ENCODE data around the gene ARL13A.

ARL13A gene

DNA sequence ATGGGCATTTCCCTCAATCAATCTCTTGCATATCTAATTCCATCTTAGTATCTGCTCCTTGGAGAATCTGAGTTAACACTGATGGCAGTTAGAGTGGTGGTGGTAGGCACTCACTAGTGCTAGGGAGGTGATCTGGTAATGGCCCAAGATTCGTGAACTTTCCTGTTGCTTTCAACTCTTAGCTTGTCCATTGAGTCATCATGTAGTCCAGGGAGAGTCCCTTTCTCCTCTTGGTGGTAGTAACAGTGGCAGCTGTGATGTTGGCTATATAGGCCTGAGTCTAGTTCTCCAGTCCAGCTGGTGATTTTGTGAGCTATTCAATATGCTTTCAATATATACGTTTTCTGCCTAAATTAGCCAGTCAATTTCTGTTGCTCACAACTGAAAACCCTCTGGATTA, 33.7 kb upstream of the ARL13A start:
- no peaks in the 10 kb centered on the region for H3K9me3 ChIP-seq (ENCODE audit: insufficient read depth, low read length)
- H3F3A ChIP-seq (ENCODE audit: insufficient read depth), result no peaks in the 10 kb centered on the region
- no peaks in the 10 kb centered on the region for H3K79me2 ChIP-seq (ENCODE audit: insufficient read depth, low read length)
- TF ChIP-seq EZH2phosphoT487 (conservative IDR thresholded peaks at IDR 0.05; ENCODE audit: low read length), result no peak
- TF ChIP-seq, protein P1, sequence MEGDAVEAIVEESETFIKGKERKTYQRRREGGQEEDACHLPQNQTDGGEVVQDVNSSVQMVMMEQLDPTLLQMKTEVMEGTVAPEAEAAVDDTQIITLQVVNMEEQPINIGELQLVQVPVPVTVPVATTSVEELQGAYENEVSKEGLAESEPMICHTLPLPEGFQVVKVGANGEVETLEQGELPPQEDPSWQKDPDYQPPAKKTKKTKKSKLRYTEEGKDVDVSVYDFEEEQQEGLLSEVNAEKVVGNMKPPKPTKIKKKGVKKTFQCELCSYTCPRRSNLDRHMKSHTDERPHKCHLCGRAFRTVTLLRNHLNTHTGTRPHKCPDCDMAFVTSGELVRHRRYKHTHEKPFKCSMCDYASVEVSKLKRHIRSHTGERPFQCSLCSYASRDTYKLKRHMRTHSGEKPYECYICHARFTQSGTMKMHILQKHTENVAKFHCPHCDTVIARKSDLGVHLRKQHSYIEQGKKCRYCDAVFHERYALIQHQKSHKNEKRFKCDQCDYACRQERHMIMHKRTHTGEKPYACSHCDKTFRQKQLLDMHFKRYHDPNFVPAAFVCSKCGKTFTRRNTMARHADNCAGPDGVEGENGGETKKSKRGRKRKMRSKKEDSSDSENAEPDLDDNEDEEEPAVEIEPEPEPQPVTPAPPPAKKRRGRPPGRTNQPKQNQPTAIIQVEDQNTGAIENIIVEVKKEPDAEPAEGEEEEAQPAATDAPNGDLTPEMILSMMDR (IDR thresholded peaks at IDR 0.05; ENCODE audit: insufficient read depth, low read length, poor library complexity, severe bottlenecking), result no peak
- no peak overlapping the region for H3K4me3 ChIP-seq (ENCODE audit: insufficient read depth, low read length, poor library complexity, severe bottlenecking)
- no peaks in the 10 kb centered on the region for H4K20me1 ChIP-seq (ENCODE audit: low read depth, low read length)
- H3K4me2 ChIP-seq (ENCODE audit: low read depth, low read length, poor library complexity, severe bottlenecking), result no peak overlapping the region
- no peaks in the 10 kb centered on the region for H3K9me2 ChIP-seq (replicated peaks; ENCODE audit: insufficient read depth, low read length)
- no peak overlapping the region for H2AFZ ChIP-seq (ENCODE audit: low read depth, low read length, severe bottlenecking)
- no peaks in the 10 kb centered on the region for H3K36me3 ChIP-seq (ENCODE audit: low read length)
- no peaks in the 10 kb centered on the region for H3K27me3 ChIP-seq (ENCODE audit: low read length)
- H3K9ac ChIP-seq (ENCODE audit: low read length), result no peak overlapping the region
- H3K27ac ChIP-seq (ENCODE audit: low read depth, low read length), result no peak overlapping the region

DNA sequence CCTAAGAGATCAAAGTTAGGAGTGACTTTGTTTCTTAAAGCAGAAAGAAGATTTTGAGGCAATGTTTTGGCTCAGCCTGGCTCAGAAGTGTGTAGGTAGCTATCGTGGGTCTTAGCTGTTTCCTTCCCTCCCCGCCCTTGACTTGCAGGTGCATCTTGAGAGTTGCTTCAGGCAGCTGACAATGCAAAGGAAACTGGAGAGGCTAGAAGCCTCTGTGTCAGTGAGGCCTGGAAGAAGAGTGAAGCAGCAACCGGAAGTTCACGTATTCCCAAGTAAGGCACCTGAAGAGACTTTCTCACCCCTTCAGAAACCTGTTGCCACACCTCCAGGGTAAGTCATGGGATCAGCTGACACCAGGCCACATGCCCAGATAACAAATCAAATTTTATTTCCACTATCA, 30.2 kb upstream of the ARL13A start:
- H3K36me3 ChIP-seq (ENCODE audit: low read length), result no peaks in the 10 kb centered on the region
- no peak overlapping the region for H3K4me2 ChIP-seq (ENCODE audit: low read depth, low read length, poor library complexity, severe bottlenecking)
- no peaks in the 10 kb centered on the region for H3K9me2 ChIP-seq (replicated peaks; ENCODE audit: insufficient read depth, low read length)
- no peak overlapping the region for H3K27ac ChIP-seq (ENCODE audit: low read depth, low read length)
- no peak overlapping the region for H3K4me3 ChIP-seq (ENCODE audit: insufficient read depth, low read length, poor library complexity, severe bottlenecking)
- no peak overlapping the region for H3K9ac ChIP-seq (ENCODE audit: low read length)
- no peak overlapping the region for H2AFZ ChIP-seq (ENCODE audit: low read depth, low read length, severe bottlenecking)
- no peaks in the 10 kb centered on the region for H3F3A ChIP-seq (ENCODE audit: insufficient read depth)
- TF ChIP-seq, protein P1 (IDR thresholded peaks at IDR 0.05; ENCODE audit: insufficient read depth, low read length, poor library complexity, severe bottlenecking), result no peak
- TF ChIP-seq EZH2phosphoT487 (conservative IDR thresholded peaks at IDR 0.05; ENCODE audit: low read length), result no peak
- H3K9me3 ChIP-seq (ENCODE audit: insufficient read depth, low read length), result no peaks in the 10 kb centered on the region
- H3K79me2 ChIP-seq (ENCODE audit: insufficient read depth, low read length), result no peaks in the 10 kb centered on the region
- no peaks in the 10 kb centered on the region for H3K27me3 ChIP-seq (ENCODE audit: low read length)
- no peaks in the 10 kb centered on the region for H4K20me1 ChIP-seq (ENCODE audit: low read depth, low read length)

DNA sequence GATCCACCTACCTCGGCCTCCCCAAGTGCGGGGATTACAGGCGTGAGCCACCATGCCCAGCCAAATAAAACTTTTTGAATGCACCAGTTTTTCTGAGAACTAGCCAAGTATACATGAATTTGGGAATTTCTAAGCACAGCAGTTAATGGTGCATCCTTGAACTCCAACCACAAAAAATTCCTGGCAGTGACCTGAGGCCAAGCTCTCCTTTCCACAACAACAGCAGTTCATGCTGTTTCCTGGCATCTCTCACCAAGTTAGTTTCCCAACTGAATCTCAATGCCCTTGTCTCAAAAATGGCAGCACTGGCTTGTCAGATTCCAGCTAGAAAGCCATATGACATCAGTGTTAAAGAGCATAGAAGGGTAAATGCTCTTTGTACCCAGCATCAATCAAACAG, 24.9 kb upstream of the ARL13A start:
- Histone ChIP-seq H3K4me3 (ENCODE audit: insufficient read depth, low read length, poor library complexity, severe bottlenecking) (no peak overlapping the region), H3K4me2 (ENCODE audit: low read depth, low read length, poor library complexity, severe bottlenecking) (no peak overlapping the region), H3K27ac (ENCODE audit: low read depth, low read length) (no peak overlapping the region), H3K27me3 (ENCODE audit: low read length) (no peaks in the 10 kb centered on the region), H2AFZ (ENCODE audit: low read depth, low read length, severe bottlenecking) (no peak overlapping the region), H3K36me3 (ENCODE audit: low read length) (no peaks in the 10 kb centered on the region), H3K79me2 (ENCODE audit: insufficient read depth, low read length) (no peaks in the 10 kb centered on the region), H4K20me1 (ENCODE audit: low read depth, low read length) (no peaks in the 10 kb centered on the region), H3K9me2 (replicated peaks; ENCODE audit: insufficient read depth, low read length) (no peaks in the 10 kb centered on the region), H3K9ac (ENCODE audit: low read length) (no peak overlapping the region), H3F3A (ENCODE audit: insufficient read depth) (no peaks in the 10 kb centered on the region), H3K9me3 (ENCODE audit: insufficient read depth, low read length) (no peaks in the 10 kb centered on the region)
- TF ChIP-seq EZH2phosphoT487 (conservative IDR thresholded peaks at IDR 0.05; ENCODE audit: low read length), result no peak
- TF ChIP-seq, protein P1 (IDR thresholded peaks at IDR 0.05; ENCODE audit: insufficient read depth, low read length, poor library complexity, severe bottlenecking), result no peak
